HepG2 (cell line): ENCODE data around the gene BRD2. TPM values are rescaled to one million over a fixed set of nuclear protein-coding genes. Genes with fewer than 3 reads are reported as not detected.

ENCODE experiments used
- ATAC-seq: fragments of 200-7000 bp; cut with Tn5 transposase; 3 replicates; pipeline ENCODE4 v1.9.1; 2020; ENCODE audit warnings: mild to moderate bottlenecking, moderate library complexity
- BruUV-seq: library from RNA; stranded (reverse); fragments of 400-500 nt; replicated peaks from 2 replicates; lab custom pipeline; 2021; lab: Mats Ljungman, UMichigan
- CTCF ChIA-PET: fragments of 300-600 bp; formaldehyde crosslinking; extraction: SDS; loops from one replicate; lab custom pipeline; 2021; ENCODE audit warnings: low total read pairs, inconsistent platforms, low intra/inter-chr PET ratio; lab: Yijun Ruan, JAX
- POLR2A ChIA-PET: fragments of 350-600 bp; sonication (Branson Sonifier 250); formaldehyde crosslinking; loops from one replicate; lab custom pipeline; 2020; ENCODE audit warnings: antibody characterized with exemption, inconsistent platforms; lab: Yijun Ruan, JAX
- DNase-seq: peaks from one replicate; pipeline ENCODE4 v3.0.0-alpha.2; 2015; ENCODE audit warnings: low spot score
- FAIRE-seq: peaks from 3 replicates; lab custom pipeline; 2011; peaks lifted over from hg19 to GRCh38; lab: Jason Lieb, UNC
- H2AFZ ChIP-seq: one replicate; pipeline ENCODE4 v1.6.1; 2011; ENCODE audit warnings: low read length, inconsistent platforms
- H3K27ac ChIP-seq: fragments of 300-600 bp; 3 replicates; pipeline ENCODE4 v1.8.0; 2011; ENCODE audit warnings: mixed run types, mild to moderate bottlenecking, mixed read lengths, low read length, inconsistent platforms; ENCODE audit not compliant: insufficient read depth; ENCODE audit errors: extremely low read length
- H3K27me3 ChIP-seq, 2 experiments: fragments of 200-600 bp in 1 of 2; 2 replicates in 1 of 2; 3 replicates in 1 of 2; pipeline versions ENCODE4 v1.6.0 to v1.8.0; 2011; ENCODE audit warnings: low read length in 2 of 2, mild to moderate bottlenecking in 2 of 2, moderate library complexity in 2 of 2, inconsistent platforms in 1 of 2; ENCODE audit not compliant: insufficient read depth in 2 of 2, control insufficient read depth in 1 of 2
- H3K36me3 ChIP-seq, 2 experiments: fragments of 200-600 bp in 1 of 2; replicated peaks in 1 of 2; 2 replicates in 1 of 2; 3 replicates in 1 of 2; pipeline versions ENCODE4 v1.5.1 to v1.8.0; 2011; ENCODE audit warnings: low read length in 2 of 2, inconsistent platforms in 1 of 2; ENCODE audit not compliant: insufficient read depth in 2 of 2, control insufficient read depth in 1 of 2
- H3K4me1 ChIP-seq: 2 replicates; pipeline ENCODE4 v1.5.1; 2012; ENCODE audit warnings: low read length, inconsistent platforms; ENCODE audit not compliant: insufficient read depth
- H3K4me2 ChIP-seq: 2 replicates; pipeline ENCODE4 v1.6.0; 2011; ENCODE audit warnings: low read depth, low read length, inconsistent platforms
- H3K4me3 ChIP-seq, 3 experiments: fragments of 200-600 bp in 1 of 3; sonication (generic), shearing (Covaris generic) in 1 of 3; replicated peaks in 1 of 3; 2 replicates each; pipeline ENCODE4 v1.5.1; 2011 to 2016; ENCODE audit warnings: low read length in 3 of 3, inconsistent platforms in 2 of 3, low read depth in 2 of 3, mild to moderate bottlenecking in 2 of 3, control low read depth in 1 of 3, mixed read lengths in 1 of 3; ENCODE audit not compliant: insufficient read depth in 1 of 3
- H3K79me2 ChIP-seq: one replicate; pipeline ENCODE4 v1.6.1; 2011; ENCODE audit warnings: low read length, inconsistent platforms; ENCODE audit not compliant: insufficient read depth
- H3K9ac ChIP-seq: 2 replicates; pipeline ENCODE4 v1.6.0; 2011; ENCODE audit warnings: mild to moderate bottlenecking, low read depth, low read length, inconsistent platforms; ENCODE audit not compliant: insufficient read depth
- H3K9me3 ChIP-seq: 2 replicates; pipeline ENCODE4 v1.5.1; 2012; ENCODE audit warnings: mild to moderate bottlenecking, low read length
- H4K20me1 ChIP-seq: 2 replicates; pipeline ENCODE4 v1.6.0; 2011; ENCODE audit warnings: inconsistent platforms, mild to moderate bottlenecking, low read length, moderate library complexity; ENCODE audit not compliant: insufficient read depth
- ARID4A ChIP-seq: sonication (generic); formaldehyde crosslinking; IDR thresholded peaks from 2 replicates; pipeline ENCODE4 v1.5.0; 2020; ENCODE audit warnings: mild to moderate bottlenecking, missing genetic modification reagents, borderline replicate concordance
- FLYWCH1 ChIP-seq: sonication (generic); formaldehyde crosslinking; IDR thresholded peaks from 2 replicates; pipeline ENCODE4 v1.8.1; 2023; ENCODE audit warnings: mild to moderate bottlenecking, missing genetic modification reagents
- MBD4 ChIP-seq: IDR thresholded peaks from 2 replicates; pipeline ENCODE4 v1.6.1; 2012; ENCODE audit warnings: low read length, inconsistent platforms, borderline replicate concordance
- MXD3 ChIP-seq: IDR thresholded peaks from 2 replicates; pipeline ENCODE4 v1.6.1; 2016; ENCODE audit warnings: mild to moderate bottlenecking, missing biosample characterization, missing genetic modification reagents
- NR2C2 ChIP-seq: sonication (generic); formaldehyde crosslinking; IDR thresholded peaks from 2 replicates; pipeline ENCODE4 v1.4.0; 2020; ENCODE audit warnings: missing genetic modification reagents, mild to moderate bottlenecking, moderate library complexity, borderline replicate concordance
- PAWR ChIP-seq: sonication (generic); formaldehyde crosslinking; IDR thresholded peaks from 2 replicates; pipeline ENCODE4 v1.4.0; 2020; ENCODE audit warnings: missing genetic modification reagents, mild to moderate bottlenecking, borderline replicate concordance
- REST ChIP-seq, 2 experiments: IDR thresholded peaks; 2 replicates each; pipeline ENCODE4 v1.6.1; 2011 to 2012; ENCODE audit warnings: low read length in 2 of 2, borderline replicate concordance in 1 of 2, low read depth in 1 of 2, mild to moderate bottlenecking in 1 of 2, moderate library complexity in 1 of 2
- SIN3A ChIP-seq: IDR thresholded peaks from 2 replicates; pipeline ENCODE4 v1.6.1; 2011; ENCODE audit warnings: low read depth, mild to moderate bottlenecking, control low read depth, low read length, borderline replicate concordance
- TCF7 ChIP-seq: sonication (generic); IDR thresholded peaks from 2 replicates; pipeline ENCODE4 v1.6.1; 2016; ENCODE audit warnings: antibody characterized with exemption, low read depth
- TP53 ChIP-seq: sonication (generic); formaldehyde crosslinking; conservative IDR thresholded peaks from 2 replicates; pipeline ENCODE4 v1.4.0; 2020; ENCODE audit warnings: missing genetic modification reagents
- ZEB1 ChIP-seq: IDR thresholded peaks from 2 replicates; pipeline ENCODE4 v1.6.1; 2012; ENCODE audit warnings: mild to moderate bottlenecking, low read depth, inconsistent platforms; ENCODE audit not compliant: insufficient replicate concordance
- WGBS: methylation state at CpG from one replicate; pipeline ENCODE4 v1.1.6; 2017; ENCODE audit warnings: low lambda C conversion rate; 5-methylcytosine and 5-hydroxymethylcytosine counted together
- in situ Hi-C: cut with HindIII; loops from 2 replicates; pipeline ENCODE4 v1.10.0; 2017; ENCODE audit warnings: low pct_unique_long_range_greater_than_20kb; ENCODE audit not compliant: extremely low pct_ligation_motif_present
- intact Hi-C: fragments of 100-400 bp; cut with micrococcal nuclease; formaldehyde crosslinking; loops from one replicate; pipeline ENCODE4 v1.10.0; 2022; ENCODE audit not compliant: unreplicated experiment
- polyA plus RNA-seq, 8 experiments: library from polyadenylated mRNA; depleted of rRNA in 3 of 8; stranded (reverse) in 7 of 8; unstranded in 1 of 8; fragments of >200 nt; fragmentation: Illumina TruSeq in 4 of 8; extraction: Trizol in 4 of 8; gene quantifications; 2 replicates each; pipeline versions ENCODE4 v1.2.1 to v1.2.3, GENCODE V29; 2011 to 2016; ENCODE audit warnings: low read depth in 4 of 8, missing spikeins in 1 of 8, mixed read lengths in 1 of 8; ENCODE audit not compliant: insufficient read depth in 1 of 8
- total RNA-seq, 5 experiments: library from RNA; depleted of rRNA; stranded (reverse); fragments of >200 nt; fragmentation: Illumina TruSeq; extraction: Trizol; gene quantifications; 2 replicates each; pipeline ENCODE4 v1.2.3, GENCODE V29; 2016; ENCODE audit warnings: low read depth in 1 of 5
- TF ChIP-seq, protein P1 (sequence below): sonication (generic); formaldehyde crosslinking; IDR thresholded peaks from 2 replicates; pipeline ENCODE4 v1.8.0; 2023; ENCODE audit warnings: mild to moderate bottlenecking, missing genetic modification reagents

Gene BRD2
- total and polyA plus RNA-seq, 2 of the 13 experiments (the other 11 are each of a cell fraction or from before 2014, with no cell fraction given) = 143 to 202 TPM

DNA sequence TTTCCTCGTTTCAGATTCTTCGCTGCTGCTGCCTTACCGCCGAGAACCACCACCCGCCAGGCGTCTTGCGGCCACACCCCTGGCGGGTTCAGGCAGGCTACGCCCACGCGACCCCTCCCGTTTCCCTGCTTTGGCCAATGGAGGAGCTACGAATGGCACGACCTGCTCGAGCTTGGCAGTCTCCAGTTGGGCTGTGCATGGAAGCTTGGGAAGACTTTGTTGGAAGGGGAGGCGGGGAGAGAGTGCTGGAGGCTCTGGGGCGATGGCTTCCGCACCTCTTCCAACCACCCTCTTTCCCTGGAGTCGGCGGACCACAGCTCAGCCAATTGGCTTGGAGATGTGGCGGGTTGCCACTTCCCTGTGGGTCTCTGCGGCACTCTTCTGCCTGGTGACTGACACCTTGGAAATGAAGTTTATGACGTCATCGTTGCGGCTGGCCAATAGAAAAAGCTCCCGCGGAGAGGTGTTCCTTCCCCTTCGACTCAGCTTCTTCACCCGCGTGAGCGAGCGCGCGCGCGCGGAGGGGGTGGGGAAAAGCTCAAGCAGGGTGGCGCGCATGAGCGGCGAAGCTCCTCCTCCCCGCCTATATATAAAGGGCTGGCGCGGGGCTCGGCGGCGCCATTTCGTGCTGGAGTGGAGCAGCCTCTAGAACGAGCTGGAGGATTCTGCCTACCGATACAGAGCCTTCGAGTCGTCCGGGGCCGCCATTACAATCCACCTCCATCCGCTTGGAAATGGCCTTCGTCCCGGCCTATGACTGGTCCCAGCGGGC, 3.4 kb downstream of the BRD2 start:
- FAIRE-seq = peak; percentile 60
- TF ChIP-seq PAWR (CRISPR knock-in tag) (peak; percentile 6; the same call in 1 of the 2 replicates), ARID4A (CRISPR knock-in tag) (peak; percentile 53; the same call in 1 of the 2 replicates), MBD4 (no peak), MXD3 (CRISPR knock-in tag) (peak; percentile 75), TP53 (CRISPR knock-in tag) (no peak; the same call in none of the 2 replicates), ZEB1 (no peak), SIN3A (peak; percentile 93; the same call in 1 of the 2 replicates), FLYWCH1 (CRISPR knock-in tag) (0 out of 2 replicates have a peak, but pooled peaks have one; percentile 60), REST (IDR thresholded peaks at IDR 0.05; ENCODE audit: borderline replicate concordance in 1 of 2, low read depth in 1 of 2, low read length in 2 of 2) (peak in 1 of 2 experiments; percentile 86; a peak in 2 of 4 replicates), TCF7 (no peak), NR2C2 (peak; percentile 57; the same call in 1 of the 2 replicates)
- TF ChIP-seq, protein P1, sequence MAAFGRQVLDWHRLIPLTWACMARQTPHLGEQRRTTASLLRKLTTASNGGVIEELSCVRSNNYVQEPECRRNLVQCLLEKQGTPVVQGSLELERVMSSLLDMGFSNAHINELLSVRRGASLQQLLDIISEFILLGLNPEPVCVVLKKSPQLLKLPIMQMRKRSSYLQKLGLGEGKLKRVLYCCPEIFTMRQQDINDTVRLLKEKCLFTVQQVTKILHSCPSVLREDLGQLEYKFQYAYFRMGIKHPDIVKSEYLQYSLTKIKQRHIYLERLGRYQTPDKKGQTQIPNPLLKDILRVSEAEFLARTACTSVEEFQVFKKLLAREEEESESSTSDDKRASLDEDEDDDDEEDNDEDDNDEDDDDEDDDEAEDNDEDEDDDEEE (CRISPR knock-in tag) = no peak

More for the DNA sequence above, 3.4 kb downstream of the BRD2 start:
- 33% methylated on average over 50 of the region's 58 CpGs for WGBS
- H3K4me3 ChIP-seq = peak overlapping the region; percentile 90 to 98 (median 95)
- BruUV-seq = no TSS peak
- peak overlapping the region; percentile 100 for H3K9ac ChIP-seq
- in situ Hi-C loops (loop anchor here (5.0 to 25.0 kb wide), 2 partner anchors 779 to 1059 kb away; partner anchors contain the start of genes GPSM3, PBX2 and ZBTB12), intact Hi-C loops (loop anchor here (5.0 kb wide), 1 partner anchor 226 kb away; no protein-coding TSS in a partner anchor)
- DNase-seq (peak; percentile 98), ATAC-seq (peak; percentile 43)
- peaks cover 23 to 45% of the 10 kb centered on the region in 2 experiments for H3K36me3 ChIP-seq
- H3K27ac ChIP-seq = peak overlapping the region; percentile 99
- no peaks in the 10 kb centered on the region for H3K9me3 ChIP-seq
- peaks cover 0 to 4% of the 10 kb centered on the region in 2 experiments; a peak in 1 of 5 replicates for H3K27me3 ChIP-seq
- POLR2A ChIA-PET = interaction anchor here (0.6 to 10.5 kb wide), 74 partner anchors 9 to 1573 kb away, joined by 3 to 305 read pairs (median 4); partner anchors contain the start of genes ABHD16A, AGPAT1, ATF6B and B3GALT4
- no peak overlapping the region for H2AFZ ChIP-seq
- peaks cover 47% of the 10 kb centered on the region for H3K4me1 ChIP-seq
- H3K4me2 ChIP-seq = peak overlapping the region; percentile 97
- H4K20me1 ChIP-seq = peaks cover 47% of the 10 kb centered on the region
- CTCF ChIA-PET = no interaction called here
- H3K79me2 ChIP-seq = peaks cover 85% of the 10 kb centered on the region
